ENCODE results near the gene RNF43. TPM values are rescaled to one million over a fixed set of nuclear protein-coding genes. Genes with fewer than 3 reads are reported as not detected.

Gene RNF43
- total and polyA plus RNA-seq, 2 of the 13 experiments (the other 11 are each of a cell fraction or from before 2014, with no cell fraction given) = 31.0 to 53.4 TPM

GRCh38 chr17:58412961-58413586 lies 4.3 kb downstream of the RNF43 start (continued):
- TF ChIP-seq ZNF704 (CRISPR knock-in tag; IDR thresholded peaks at IDR 0.05; ENCODE audit: borderline replicate concordance) (no peak), HDAC2 (CRISPR knock-in tag; IDR thresholded peaks at IDR 0.05) (peak; percentile 82; the same call in 1 of the 2 replicates), ATF7-NPFF (CRISPR knock-in tag; IDR thresholded peaks at IDR 0.05; ENCODE audit: low read depth) (no peak), ZSCAN30 (CRISPR knock-in tag; IDR thresholded peaks at IDR 0.05) (no peak), ZSCAN21 (CRISPR knock-in tag; IDR thresholded peaks at IDR 0.05; ENCODE audit: borderline replicate concordance) (no peak), DR1 (CRISPR knock-in tag; IDR thresholded peaks at IDR 0.05) (no peak), ZNF629 (CRISPR knock-in tag; conservative IDR thresholded peaks at IDR 0.05) (no peak), NR3C1 (CRISPR knock-in tag; IDR thresholded peaks at IDR 0.05) (no peak), CBX1 (IDR thresholded peaks at IDR 0.05; ENCODE audit: low read depth) (no peak), MED1 (CRISPR knock-in tag; IDR thresholded peaks at IDR 0.05) (peak; percentile 62; the same call in 1 of the 2 replicates), ZFP91 (CRISPR knock-in tag; IDR thresholded peaks at IDR 0.05; ENCODE audit: borderline replicate concordance) (no peak), SKIL (CRISPR knock-in tag; IDR thresholded peaks at IDR 0.05; ENCODE audit: borderline replicate concordance) (no peak), NFIB (CRISPR knock-in tag; IDR thresholded peaks at IDR 0.05; ENCODE audit: borderline replicate concordance) (no peak), MXD4 (CRISPR knock-in tag; IDR thresholded peaks at IDR 0.05) (no peak; the same call in 1 of the 2 replicates), HOXA3 (CRISPR knock-in tag; IDR thresholded peaks at IDR 0.05) (no peak), POLR2G (IDR thresholded peaks at IDR 0.05; ENCODE audit: low read depth, low read length) (peak; percentile 59), ZNF12 (CRISPR knock-in tag; IDR thresholded peaks at IDR 0.05) (peak; percentile 27; the same call in 1 of the 2 replicates), STAG1 (CRISPR knock-in tag; IDR thresholded peaks at IDR 0.05) (no peak), POLR2A (IDR thresholded peaks at IDR 0.05; ENCODE audit: insufficient read depth in 1 of 2, low read depth in 2 of 2, low read length in 2 of 2) (no peak), TOE1 (CRISPR knock-in tag; IDR thresholded peaks at IDR 0.05) (no peak), GATAD1 (CRISPR knock-in tag; IDR thresholded peaks at IDR 0.05) (0 out of 2 replicates have a peak, but pooled peaks have one; percentile 27), ZNF605 (CRISPR knock-in tag; IDR thresholded peaks at IDR 0.05) (no peak), PLRG1 (conservative IDR thresholded peaks at IDR 0.05) (no peak), HNRNPH1 (optimal IDR thresholded peaks at IDR 0.05; ENCODE audit: low read depth, low read length) (no peak), ZNF558 (CRISPR knock-in tag; IDR thresholded peaks at IDR 0.05; ENCODE audit: borderline replicate concordance) (no peak), ZNF543 (CRISPR knock-in tag; IDR thresholded peaks at IDR 0.05) (no peak), ZFP90 (CRISPR knock-in tag; IDR thresholded peaks at IDR 0.05; ENCODE audit: borderline replicate concordance) (no peak)
